GM12874 (cell line): ENCODE measurements around the gene SBF2.

ENCODE experiments used
- TF ChIP-seq, protein P1 (sequence below): IDR thresholded peaks from 2 replicates; pipeline ENCODE4 v1.5.1; 2011; ENCODE audit warnings: low read depth, mild to moderate bottlenecking, control low read depth, low read length, moderate library complexity; ENCODE audit not compliant: insufficient read depth

The SBF2 gene

GRCh38 chr11:9738707-9739106 is 555.3 kb downstream of the SBF2 start:
- TF ChIP-seq, protein P1, sequence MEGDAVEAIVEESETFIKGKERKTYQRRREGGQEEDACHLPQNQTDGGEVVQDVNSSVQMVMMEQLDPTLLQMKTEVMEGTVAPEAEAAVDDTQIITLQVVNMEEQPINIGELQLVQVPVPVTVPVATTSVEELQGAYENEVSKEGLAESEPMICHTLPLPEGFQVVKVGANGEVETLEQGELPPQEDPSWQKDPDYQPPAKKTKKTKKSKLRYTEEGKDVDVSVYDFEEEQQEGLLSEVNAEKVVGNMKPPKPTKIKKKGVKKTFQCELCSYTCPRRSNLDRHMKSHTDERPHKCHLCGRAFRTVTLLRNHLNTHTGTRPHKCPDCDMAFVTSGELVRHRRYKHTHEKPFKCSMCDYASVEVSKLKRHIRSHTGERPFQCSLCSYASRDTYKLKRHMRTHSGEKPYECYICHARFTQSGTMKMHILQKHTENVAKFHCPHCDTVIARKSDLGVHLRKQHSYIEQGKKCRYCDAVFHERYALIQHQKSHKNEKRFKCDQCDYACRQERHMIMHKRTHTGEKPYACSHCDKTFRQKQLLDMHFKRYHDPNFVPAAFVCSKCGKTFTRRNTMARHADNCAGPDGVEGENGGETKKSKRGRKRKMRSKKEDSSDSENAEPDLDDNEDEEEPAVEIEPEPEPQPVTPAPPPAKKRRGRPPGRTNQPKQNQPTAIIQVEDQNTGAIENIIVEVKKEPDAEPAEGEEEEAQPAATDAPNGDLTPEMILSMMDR = no peak

DNA sequence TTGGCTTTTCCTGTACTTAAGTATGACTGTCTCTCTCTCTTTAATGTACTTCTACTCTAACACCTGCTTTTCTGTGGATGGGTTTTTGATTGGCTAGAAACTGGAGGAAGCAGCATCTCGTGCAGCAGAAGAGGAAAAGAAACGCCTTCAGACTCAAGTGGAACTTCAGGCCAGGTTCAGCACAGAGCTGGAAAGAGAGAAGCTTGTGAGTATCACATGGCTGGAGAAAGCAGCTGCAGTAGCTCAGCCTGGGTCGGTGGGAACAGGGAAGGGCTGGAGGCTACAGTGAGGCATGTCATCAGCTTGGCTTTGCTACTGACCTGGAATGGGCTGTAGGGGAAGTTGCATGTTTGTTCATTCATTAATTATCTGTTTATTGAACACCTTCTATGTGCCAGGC is 555.9 kb downstream of the SBF2 start:
- TF ChIP-seq, protein P1 = no peak

- TF ChIP-seq, protein P1 = no peak
Observed at GRCh38 chr11:9736365-9736764, 557.7 kb downstream of the SBF2 start.

GRCh38 chr11:9735919-9736318 is 558.1 kb downstream of the SBF2 start:
- TF ChIP-seq, protein P1 = no peak

DNA sequence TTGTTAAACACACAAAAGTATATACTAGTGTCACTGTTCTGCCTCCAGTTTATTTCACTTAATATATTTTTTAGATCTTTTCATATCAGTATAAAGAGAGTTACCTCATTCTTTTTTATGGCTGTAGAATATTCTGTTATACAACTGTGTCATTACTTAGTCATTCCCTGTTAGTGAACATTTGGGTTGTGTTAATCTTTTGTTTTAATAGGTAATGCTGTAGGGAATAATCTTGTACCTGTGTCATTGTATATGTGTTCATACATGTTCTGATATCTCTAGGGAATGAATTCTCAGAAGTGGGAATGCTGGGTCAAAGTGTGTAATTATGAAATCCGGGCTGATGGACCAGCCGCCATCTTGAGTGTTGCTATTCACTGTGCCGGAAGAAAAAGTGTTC is 558.8 kb downstream of the SBF2 start:
- TF ChIP-seq, protein P1 = no peak

- TF ChIP-seq, protein P1 = no peak
Observed at GRCh38 chr11:9733212-9733611, 560.8 kb downstream of the SBF2 start.

GRCh38 chr11:9732453-9732852 is 561.6 kb downstream of the SBF2 start:
- TF ChIP-seq, protein P1 = no peak

GRCh38 chr11:9731256-9731655 is 562.8 kb downstream of the SBF2 start:
- TF ChIP-seq, protein P1 = no peak
